GM12865 (cell line): ENCODE data around the gene MEIS1.

Experiments
- DNase-seq: peaks from one replicate; pipeline ENCODE4 v3.0.0; 2010; ENCODE audit warnings: low read depth
- H3K4me3 ChIP-seq: 2 replicates; pipeline ENCODE4 v1.5.1; 2011; ENCODE audit warnings: mild to moderate bottlenecking, low read depth, low read length, control low read depth
- CTCF ChIP-seq: IDR thresholded peaks from 2 replicates; pipeline ENCODE4 v1.5.1; 2011; ENCODE audit warnings: low read length, control low read depth, low read depth, inconsistent platforms; ENCODE audit not compliant: insufficient read depth; ENCODE audit errors: missing control alignments

The MEIS1 gene

GRCh38 chr2:66445076-66445924 is 10.4 kb downstream of the MEIS1 start:
- no peak for TF ChIP-seq CTCF
- no peak overlapping the region for H3K4me3 ChIP-seq
- DNase-seq: no peak

DNA sequence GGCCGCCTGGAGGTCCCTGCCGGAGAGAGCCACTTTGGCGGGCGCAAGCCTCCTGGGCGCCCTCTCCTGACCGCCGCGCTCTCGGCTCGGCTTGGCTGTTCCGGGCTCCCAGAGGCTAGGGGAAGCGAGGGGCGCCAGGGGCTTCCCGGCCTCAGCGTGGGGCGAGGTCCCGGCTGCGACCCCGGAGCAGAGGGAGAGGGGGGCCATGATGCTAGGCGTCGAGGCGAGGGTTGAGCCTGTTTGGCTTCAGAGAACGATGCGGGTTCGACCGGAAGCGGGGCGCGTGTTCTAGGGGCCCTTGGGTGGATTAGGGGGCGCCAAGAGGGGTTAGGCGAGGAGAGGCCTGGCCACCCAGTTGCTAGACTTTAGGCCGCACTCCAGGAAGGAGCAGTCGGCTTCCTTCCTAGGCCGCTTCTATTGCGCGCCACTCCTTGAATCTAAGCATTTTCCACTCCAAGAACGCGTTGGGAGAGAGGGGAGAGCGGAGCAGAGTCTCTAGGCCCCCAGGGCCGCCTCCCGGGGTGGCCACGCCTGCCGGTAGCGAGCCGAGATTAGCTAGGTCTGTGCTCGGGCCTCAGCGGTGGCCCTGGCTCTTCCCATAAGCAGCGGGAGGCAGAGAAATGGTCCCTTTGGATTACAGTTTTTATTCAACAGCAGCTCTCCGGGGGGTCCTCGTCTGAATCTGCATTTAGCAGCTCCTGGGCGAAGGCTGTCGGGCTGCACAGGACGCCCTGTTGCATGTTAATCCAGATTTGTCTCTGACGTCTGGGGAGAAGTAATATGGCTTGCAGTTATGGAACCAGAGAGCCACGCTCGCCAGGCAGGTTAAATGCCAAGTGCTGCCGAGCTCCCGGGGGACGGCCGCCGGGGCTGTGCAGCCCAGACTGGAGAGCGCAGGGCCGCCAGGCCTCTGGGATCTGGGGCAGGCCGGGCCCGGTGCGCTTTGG is 11.3 kb downstream of the MEIS1 start:
- H3K4me3 ChIP-seq: no peak overlapping the region
- DNase-seq: no peak
- no peak for TF ChIP-seq CTCF

- no peak overlapping the region for H3K4me3 ChIP-seq
- no peak for TF ChIP-seq CTCF
- DNase-seq: no peak
Observed at GRCh38 chr2:66446941-66447340, 12.0 kb downstream of the MEIS1 start.

GRCh38 chr2:66447677-66448076 is 12.8 kb downstream of the MEIS1 start:
- no peak for DNase-seq
- TF ChIP-seq CTCF: no peak
- no peak overlapping the region for H3K4me3 ChIP-seq

DNA sequence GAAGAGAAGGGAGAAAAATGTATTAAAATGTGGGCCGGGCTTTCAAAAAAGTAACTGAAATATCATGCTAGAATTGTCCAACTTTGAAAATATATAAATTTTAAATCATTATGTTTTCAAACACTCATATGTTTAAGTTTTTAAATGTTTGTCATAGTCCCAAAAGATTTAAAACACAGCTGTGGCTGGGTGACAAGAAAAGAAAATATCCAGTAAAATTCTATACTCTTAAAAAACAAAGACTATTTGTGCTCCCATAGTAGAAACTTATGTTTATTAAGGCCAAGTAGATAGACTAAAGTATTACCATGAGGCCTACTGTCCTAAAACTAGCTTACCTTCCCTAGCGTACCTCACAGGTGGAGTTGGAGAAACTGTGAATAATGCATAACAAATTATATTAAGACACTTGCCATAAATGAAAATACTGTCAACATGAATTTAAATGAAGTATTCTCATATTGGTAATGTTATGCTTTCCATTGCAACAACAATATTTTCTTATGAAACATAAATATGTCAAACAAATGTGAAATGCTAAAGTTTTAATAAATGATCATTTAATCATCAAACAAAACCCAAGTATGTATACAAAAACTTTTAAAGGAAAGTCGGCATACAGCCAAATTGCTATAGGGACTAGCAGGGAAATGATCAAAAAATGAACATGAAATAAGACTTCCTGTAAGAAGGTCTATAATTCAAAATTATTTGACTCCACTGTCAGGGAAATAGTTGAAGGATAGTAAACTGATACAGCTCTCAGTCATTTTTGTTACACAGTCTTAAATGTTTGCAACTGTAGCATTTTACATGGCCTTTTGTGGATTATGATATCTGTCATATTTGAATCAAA is 13.4 kb downstream of the MEIS1 start:
- H3K4me3 ChIP-seq: no peak overlapping the region
- TF ChIP-seq CTCF: no peak
- no peak for DNase-seq

DNA sequence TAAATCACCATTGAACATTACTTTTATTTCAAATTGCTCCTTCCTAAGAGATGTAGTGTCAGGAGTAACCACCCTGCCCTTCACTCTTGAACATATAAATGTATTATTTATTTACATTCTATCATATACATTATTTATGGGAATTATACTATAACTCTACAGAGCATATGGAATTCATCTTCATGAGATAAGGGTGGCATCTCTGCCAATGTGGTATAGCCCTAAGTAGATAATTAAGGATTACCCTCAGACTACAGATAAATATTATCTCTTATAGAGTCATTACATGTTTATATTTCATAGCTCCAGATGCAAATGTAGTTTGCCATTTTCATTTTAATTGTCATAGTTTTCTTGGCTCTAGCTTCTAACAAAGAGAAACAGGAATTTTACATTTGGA is 17.3 kb downstream of the MEIS1 start:
- DNase-seq: no peak
- no peak overlapping the region for H3K4me3 ChIP-seq
- no peak for TF ChIP-seq CTCF
